Measurements from ENCODE around the gene FABP1.

DNA sequence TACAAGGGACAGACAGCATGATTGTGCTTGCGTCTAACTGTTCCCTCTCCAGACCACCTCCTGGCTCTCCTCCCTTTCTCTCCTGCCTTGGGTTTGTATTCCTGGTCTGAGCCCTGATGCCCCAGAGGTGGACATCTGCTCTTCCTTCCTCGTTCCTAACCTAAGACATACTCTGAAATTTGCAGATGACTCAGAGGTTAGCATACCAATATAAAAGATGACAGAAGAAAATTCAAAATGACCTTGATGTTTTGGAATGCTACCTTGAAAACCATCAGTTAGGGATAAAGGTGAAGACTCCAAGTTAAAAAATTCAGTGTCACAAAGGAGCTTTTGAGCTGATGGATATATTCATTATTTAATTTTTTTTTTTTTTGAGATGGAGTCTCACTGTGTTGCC lies 47.3 kb downstream of the FABP1 start:
- no peak for TF ChIP-seq POLR2A (IDR thresholded peaks at IDR 0.05; ENCODE audit: low read depth, low read length)
- no peak for TF ChIP-seq TAF1 (IDR thresholded peaks at IDR 0.05; ENCODE audit: borderline replicate concordance, low read depth, low read length)
